Stimulated activated CD8-positive, alpha-beta memory T cell treated with anti-CD3 and anti-CD28 coated beads, Interleukin-7, amount 100 ng/mL, for 4 hours (primary cell): ENCODE measurements around the gene PACS2.
A peak's percentile ranks its signal among the peaks of the same experiment; 100 is the strongest.

Source experiments
- DNase-seq, 2 donors: peaks; one replicate each; pipeline ENCODE4 v3.0.0-alpha.2; 2020; ENCODE audit warnings: low read depth in 2 of 2

Gene PACS2

GRCh38 chr14:105408592-105408991 is 94.0 kb downstream of the PACS2 start:
- no peak for DNase-seq

GRCh38 chr14:105409364-105409763 is 94.8 kb downstream of the PACS2 start:
- no peak for DNase-seq

GRCh38 chr14:105410642-105411016 is 96.1 kb downstream of the PACS2 start:
- no peak for DNase-seq

- DNase-seq, result no peak
These were observed 96.7 kb downstream of the PACS2 start for GRCh38 chr14:105411017-105411941.

GRCh38 chr14:105411985-105412770 is 97.6 kb downstream of the PACS2 start:
- no peak for DNase-seq

- no peak for DNase-seq
These were observed 98.4 kb downstream of the PACS2 start for GRCh38 chr14:105412771-105413543.

GRCh38 chr14:105413544-105413886 is 99.0 kb downstream of the PACS2 start:
- DNase-seq, result no peak

GRCh38 chr14:105414456-105415371 is 100.2 kb downstream of the PACS2 start:
- peak in 1 of 2 donors; percentile 54 for DNase-seq

GRCh38 chr14:105415481-105416428 is 101.2 kb downstream of the PACS2 start:
- DNase-seq, result no peak

GRCh38 chr14:105416671-105417070 is 102.1 kb downstream of the PACS2 start:
- no peak for DNase-seq

- no peak for DNase-seq
These were observed 103.2 kb downstream of the PACS2 start for GRCh38 chr14:105417690-105418121.

GRCh38 chr14:105418269-105419194 is 104.0 kb downstream of the PACS2 start:
- DNase-seq, result no peak

GRCh38 chr14:105419195-105420091 is 104.9 kb downstream of the PACS2 start, which contains the start of gene MTA1:
MTA1 (plus strand) TSS chr14:105419827; CDS start chr14:105420036, 209 bp downstream.
- DNase-seq, result peak in 1 of 2 donors; percentile 50

GRCh38 chr14:105420101-105420973 is 105.8 kb downstream of the PACS2 start:
- no peak for DNase-seq

- no peak for DNase-seq
These were observed 106.6 kb downstream of the PACS2 start for GRCh38 chr14:105420974-105421674.
